Suprapubic skin (tissue), 4 donors: ENCODE measurements around the gene IVL. TPM values are rescaled to one million over a fixed set of nuclear protein-coding genes. Genes with fewer than 3 reads are reported as not detected.
A peak's percentile ranks its signal among the peaks of the same experiment; 100 is the strongest.

ENCODE experiments used
- DNase-seq, 2 donors: peaks; one replicate each; pipeline ENCODE4 v3.0.0-alpha.2; 2019; ENCODE audit warnings: low spot score in 2 of 2
- H3K27ac ChIP-seq: fragments of 200-600 bp; sonication (generic); one replicate; pipeline ENCODE4 v1.5.1; 2019
- H3K27me3 ChIP-seq: fragments of 200-600 bp; sonication (generic); one replicate; pipeline ENCODE4 v1.5.1; 2019
- H3K36me3 ChIP-seq: fragments of 200-600 bp; sonication (generic); one replicate; pipeline ENCODE4 v1.5.1; 2019
- H3K4me1 ChIP-seq: fragments of 200-600 bp; sonication (generic); one replicate; pipeline ENCODE4 v1.5.1; 2019
- H3K4me3 ChIP-seq: fragments of 200-600 bp; sonication (generic); one replicate; pipeline ENCODE4 v1.5.1; 2019; ENCODE audit warnings: mild to moderate bottlenecking
- H3K9me3 ChIP-seq: fragments of 200-600 bp; sonication (generic); one replicate; pipeline ENCODE4 v1.5.1; 2019
- CTCF ChIP-seq, 2 donors: fragments of 200-600 bp in 1 of 2; fragments of 450-650 bp in 1 of 2; sonication (generic) in 1 of 2; IDR thresholded peaks; one replicate each; pipeline ENCODE4 v1.5.1; 2016 to 2019; ENCODE audit warnings: antibody characterized with exemption in 2 of 2, mild to moderate bottlenecking in 1 of 2, moderate library complexity in 1 of 2
- EP300 ChIP-seq: sonication (generic); formaldehyde crosslinking; IDR thresholded peaks from one replicate; pipeline ENCODE4 v1.6.1; 2017; ENCODE audit warnings: antibody characterized with exemption
- POLR2A ChIP-seq, 2 donors: fragments of 450-650 bp; IDR thresholded peaks; one replicate each; pipeline ENCODE4 v1.6.1; 2017; ENCODE audit warnings: antibody characterized with exemption in 2 of 2, mild to moderate bottlenecking in 2 of 2, moderate library complexity in 2 of 2
- POLR2AphosphoS5 ChIP-seq, 3 donors: sonication (generic); formaldehyde crosslinking; IDR thresholded peaks; one replicate each; pipeline ENCODE4 v1.6.1; 2017; ENCODE audit warnings: antibody characterized with exemption in 3 of 3
- WGBS: methylation state at CpG from one replicate; pipeline ENCODE4 v1.1.5; 2018; 5-methylcytosine and 5-hydroxymethylcytosine counted together
- total RNA-seq, 4 donors: library from RNA; depleted of rRNA; stranded (reverse); fragments of >200 nt; gene quantifications; one replicate each; pipeline ENCODE4 v1.1.0, GENCODE V29; 2016

The IVL gene
- total RNA-seq, 4 donors from 2014 or later: 50.2 to 213 (median 138) TPM

DNA sequence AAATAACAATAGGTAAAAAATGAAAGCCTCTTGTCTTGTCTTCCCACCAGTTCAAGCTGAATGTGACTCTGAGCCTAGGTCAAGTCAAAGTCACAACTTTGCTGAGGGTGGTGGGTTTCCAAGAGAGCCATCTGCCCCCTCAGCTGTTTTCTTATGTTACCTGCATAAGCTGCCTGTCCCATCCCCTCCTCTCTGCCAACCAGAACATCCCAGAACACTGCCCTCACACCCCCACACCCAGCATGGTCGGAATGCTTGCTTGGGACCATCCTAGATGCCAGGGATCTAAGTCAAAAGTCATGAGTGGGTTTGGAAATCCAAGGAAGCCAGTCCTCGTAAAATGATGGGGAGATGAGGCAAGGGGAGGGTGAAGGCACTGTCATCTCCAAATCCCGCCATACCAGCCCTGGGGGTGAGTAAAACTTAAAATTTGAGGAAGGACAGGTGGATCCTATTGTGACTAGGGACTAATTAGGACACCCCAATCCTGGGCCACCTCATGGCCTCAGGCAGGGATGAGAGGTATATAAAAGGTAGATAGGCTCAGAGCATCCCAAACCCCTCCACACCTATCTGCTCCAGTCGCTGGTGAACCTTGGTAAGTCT, 38.4 kb downstream of the IVL start, which contains the start of gene SPRR5:
TSS of gene SPRR5 (plus strand) at position 556 of the 606 bp plus-strand sequence. CDS start 1,349 bp downstream, outside the sequence.
- TF ChIP-seq EP300 (no peak), POLR2A (IDR thresholded peaks at IDR 0.05) (no peak), POLR2AphosphoS5 (IDR thresholded peaks at IDR 0.05) (no peak), CTCF (IDR thresholded peaks at IDR 0.05) (no peak)
- Histone ChIP-seq H3K36me3 (no peaks in the 10 kb centered on the region), H3K9me3 (no peaks in the 10 kb centered on the region), H3K27me3 (peaks cover 3% of the 10 kb centered on the region), H3K27ac (no peak within 1 kb of the TSS), H3K4me3 (no peak within 1 kb of the TSS), H3K4me1 (peaks cover 9% of the 10 kb centered on the region)
- 81% methylated on average over 4 of the region's 4 CpGs for WGBS
- peak in 1 of 2 donors; percentile 20 for DNase-seq

- Histone ChIP-seq H3K4me1 (peaks cover 16% of the 10 kb centered on the region), H3K36me3 (no peaks in the 10 kb centered on the region), H3K4me3 (no peak overlapping the region), H3K9me3 (no peaks in the 10 kb centered on the region), H3K27me3 (peaks cover 3% of the 10 kb centered on the region), H3K27ac (no peak overlapping the region)
- WGBS: 83% methylated on average over 5 of the region's 5 CpGs
- TF ChIP-seq POLR2AphosphoS5 (IDR thresholded peaks at IDR 0.05) (no peak), EP300 (no peak), POLR2A (IDR thresholded peaks at IDR 0.05) (no peak), CTCF (IDR thresholded peaks at IDR 0.05) (no peak)
- DNase-seq: no peak
Measured at GRCh38 chr1:152951711-152952110, 43.4 kb downstream of the IVL start.

DNA sequence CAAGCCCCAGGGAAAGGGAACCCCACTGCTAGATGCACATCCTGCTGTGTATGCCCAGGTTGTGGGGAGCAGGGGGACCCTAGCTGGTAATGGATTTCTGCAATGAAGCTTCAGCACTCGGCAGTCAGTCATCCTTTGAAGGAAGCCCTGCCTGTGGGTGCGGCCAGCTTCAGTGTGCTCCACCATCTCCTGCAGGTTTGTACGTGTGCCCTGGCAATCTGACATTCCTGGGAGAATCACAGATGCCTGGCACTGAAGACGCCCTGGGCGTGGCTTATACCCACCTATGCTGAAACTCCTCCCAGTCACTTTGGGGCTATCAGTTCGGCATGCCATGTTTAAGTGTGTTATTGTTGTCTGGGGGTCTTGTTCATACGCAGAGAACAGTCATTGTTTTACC, 45.4 kb downstream of the IVL start:
- H3K27me3 ChIP-seq: no peaks in the 10 kb centered on the region
- H3K27ac ChIP-seq: peak overlapping the region; percentile 82
- peaks cover 10% of the 10 kb centered on the region for H3K4me1 ChIP-seq
- no peaks in the 10 kb centered on the region for H3K9me3 ChIP-seq
- TF ChIP-seq POLR2A (IDR thresholded peaks at IDR 0.05) (no peak), EP300 (no peak), POLR2AphosphoS5 (IDR thresholded peaks at IDR 0.05) (no peak), CTCF (IDR thresholded peaks at IDR 0.05) (no peak)
- no peak overlapping the region for H3K4me3 ChIP-seq
- no peak for DNase-seq
- H3K36me3 ChIP-seq: no peaks in the 10 kb centered on the region
- WGBS: 23% methylated on average over 5 of the region's 7 CpGs

DNA sequence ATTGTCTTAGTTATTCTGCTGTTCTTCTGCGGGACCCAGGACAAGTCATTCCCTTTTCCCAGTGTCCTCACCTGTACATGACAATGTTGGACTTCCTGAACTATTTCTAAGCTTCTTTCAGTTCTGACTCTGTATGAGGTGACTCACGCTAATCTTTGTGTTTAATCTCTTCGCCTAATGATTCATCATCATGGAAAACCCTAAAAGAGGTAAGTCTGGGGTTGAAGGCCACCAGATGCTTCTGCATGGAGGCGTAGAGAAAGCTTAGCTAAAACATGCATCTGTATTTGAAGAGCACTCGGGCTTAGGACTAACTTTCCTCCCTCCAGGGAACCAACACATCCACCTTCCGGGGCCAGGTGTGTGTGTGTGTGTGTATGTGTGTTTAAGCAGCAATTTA, 46.1 kb downstream of the IVL start:
- Histone ChIP-seq H3K9me3 (no peaks in the 10 kb centered on the region), H3K4me1 (peaks cover 7% of the 10 kb centered on the region), H3K27ac (peak overlapping the region; percentile 82), H3K36me3 (no peaks in the 10 kb centered on the region), H3K4me3 (no peak overlapping the region), H3K27me3 (no peaks in the 10 kb centered on the region)
- 40% methylated on average over 6 of the region's 6 CpGs for WGBS
- DNase-seq: no peak
- TF ChIP-seq CTCF (IDR thresholded peaks at IDR 0.05) (no peak), EP300 (no peak), POLR2AphosphoS5 (IDR thresholded peaks at IDR 0.05) (no peak), POLR2A (IDR thresholded peaks at IDR 0.05) (no peak)

DNA sequence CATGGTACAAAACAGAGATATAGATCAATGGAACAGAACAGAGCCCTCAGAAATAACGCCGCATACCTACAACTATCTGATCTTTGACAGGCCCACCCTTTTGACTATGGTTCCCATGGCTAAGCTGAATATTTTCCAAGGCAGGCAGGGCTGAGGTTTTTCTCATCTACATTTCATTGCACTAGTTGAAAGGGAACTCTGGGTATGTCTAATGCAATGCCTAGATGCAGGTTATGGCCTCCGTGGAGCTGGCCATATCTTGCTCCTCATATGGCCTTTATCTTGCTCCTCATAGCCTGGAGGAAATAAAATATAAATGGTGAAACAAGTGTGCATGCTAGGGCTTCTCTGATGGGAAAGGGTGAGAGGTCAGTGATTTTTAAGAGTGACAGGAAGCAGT, 49.2 kb downstream of the IVL start:
- 82% methylated on average over 3 of the region's 3 CpGs for WGBS
- Histone ChIP-seq H3K4me1 (peaks cover 7% of the 10 kb centered on the region), H3K36me3 (no peaks in the 10 kb centered on the region), H3K27me3 (no peaks in the 10 kb centered on the region), H3K4me3 (no peak overlapping the region), H3K9me3 (no peaks in the 10 kb centered on the region), H3K27ac (no peak overlapping the region)
- TF ChIP-seq EP300 (no peak), POLR2A (IDR thresholded peaks at IDR 0.05) (no peak), POLR2AphosphoS5 (IDR thresholded peaks at IDR 0.05) (no peak), CTCF (IDR thresholded peaks at IDR 0.05) (no peak)
- no peak for DNase-seq
